Pancreas (tissue), 10 donors: ENCODE results near the gene HCLS1. TPM values are rescaled to one million over a fixed set of nuclear protein-coding genes. Genes with fewer than 3 reads are reported as not detected.

ENCODE experiments used
- ATAC-seq, 4 donors: fragments of 200-7000 bp; cut with Tn5 transposase; one replicate each; pipeline versions ENCODE4 v1.8.0 to v1.9.1; 2020; ENCODE audit warnings: mild to moderate bottlenecking in 4 of 4, moderate library complexity in 4 of 4
- DNase-seq, 6 donors: peaks; one replicate each; pipeline ENCODE4 v3.0.0-alpha.2; 2020
- FAIRE-seq: peaks from 2 replicates; lab custom pipeline; 2012; peaks lifted over from hg19 to GRCh38; lab: Jason Lieb, UNC
- H3K27ac ChIP-seq, 4 donors: fragments of 200-600 bp; sonication (generic); 1 replicate in 3 of 4; 2 replicates in 1 of 4; pipeline versions ENCODE4 v1.5.0 to v1.8.0; 2020
- H3K27me3 ChIP-seq, 4 donors: fragments of 200-600 bp; one replicate each; pipeline ENCODE4 v1.8.0; 2021
- H3K36me3 ChIP-seq, 3 donors: fragments of 200-600 bp; sonication (generic) in 1 of 3; one replicate each; pipeline versions ENCODE4 v1.5.0 to v1.8.0; 2020 to 2021
- H3K4me1 ChIP-seq, 3 donors: fragments of 200-600 bp; one replicate each; pipeline ENCODE4 v1.8.0; 2021
- H3K4me3 ChIP-seq, 4 donors: fragments of 200-600 bp; sonication (generic) in 2 of 4; one replicate each; pipeline versions ENCODE4 v1.5.0 to v1.8.0; 2020 to 2021
- H3K9me3 ChIP-seq, 4 donors: fragments of 200-600 bp; one replicate each; pipeline ENCODE4 v1.8.0; 2021
- CTCF ChIP-seq, 4 donors: fragments of 200-600 bp; sonication (generic) in 3 of 4; IDR thresholded peaks; one replicate each; pipeline versions ENCODE4 v1.5.0 to v1.8.0; 2021; ENCODE audit warnings: antibody characterized with exemption in 4 of 4
- WGBS, 2 donors: extraction: QIAGEN DNeasy Blood & Tissue Kit; methylation state at CpG; one replicate each; pipeline ENCODE4 v1.1.7; 2013; 5-methylcytosine and 5-hydroxymethylcytosine counted together
- intact Hi-C, 3 donors: fragments of 100-400 bp; cut with DNase I; formaldehyde crosslinking; loops; one replicate each; pipeline versions ENCODE4 v1.11.1 to v1.14.2; 2022
- polyA plus RNA-seq, 2 donors: library from polyadenylated mRNA; stranded (reverse); fragments of 200-250 nt; gene quantifications; one replicate each; pipeline ENCODE4 v1.2.3, GENCODE V29; 2013
- total RNA-seq, 6 donors: library from RNA; stranded (reverse); fragmentation: NEBNext Ultra II Directional in 4 of 6; extraction: Animal tissue kit (Norgen Biotek cat#: 25700) in 4 of 6; gene quantifications; one replicate each; pipeline versions ENCODE4 v1.2.1 to v1.2.4, GENCODE V29; 2021 to 2023
- donor health status: healthy with polysubstance abuse.
- donor health status: DM: no; HTN: no; CAD: no; lungs with moderate emphysema.
- donor health status: DM: no; HTN: no; CAD: no.
- donor health status: control.
- donor health status: control.
- donor health status: Bipolar disorder and iron deficiency.
- donor health status: DM: yes; HTN: yes; CAD: no.
- donor health status: DM: no; HTN: no; CAD: no.
- donor health status: DM: no; HTN: no; CAD: no.
- donor health status: DM: yes; HTN: yes; CAD: no.

The HCLS1 gene
- total and polyA plus RNA-seq, 8 donors = 1.3 to 28.3 (median 8.4) TPM

DNA sequence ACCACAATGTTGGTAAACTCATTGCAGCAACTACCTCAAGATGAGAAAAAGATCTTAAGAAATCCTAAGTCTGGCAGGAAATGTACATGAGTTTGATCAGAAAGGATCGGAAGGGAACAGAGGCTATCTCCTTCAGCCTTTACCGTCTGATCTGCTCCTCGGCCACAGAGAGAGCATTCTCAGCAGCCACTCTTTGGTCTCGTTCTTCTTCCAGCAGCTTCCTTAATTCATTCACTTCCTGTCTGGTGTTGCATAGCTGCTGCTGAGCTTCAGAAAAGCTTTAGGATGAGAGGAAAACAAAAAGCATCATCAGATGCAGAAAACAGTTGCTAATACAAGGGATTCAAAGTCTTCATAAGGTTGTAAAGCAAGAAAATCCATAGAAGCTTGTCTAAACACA is 6.6 kb upstream of the HCLS1 start:
- no peak for FAIRE-seq
- DNase-seq = no peak
- WGBS, 2 donors = 92 to 96% methylated on average over 4 of the region's 4 CpGs
- Histone ChIP-seq H3K4me3 (no peak overlapping the region), H3K36me3 (peaks cover 3 to 55% (median 24%) of the 10 kb centered on the region in 3 donors), H3K27ac (peak overlapping the region in 1 of 4 donors; percentile 17), H3K27me3 (no peaks in the 10 kb centered on the region), H3K9me3 (no peaks in the 10 kb centered on the region), H3K4me1 (peaks cover 0 to 6% (median 0%) of the 10 kb centered on the region in 3 donors)
- intact Hi-C loops = no loop called here
- peak in 1 of 4 donors; percentile 59 for ATAC-seq
- TF ChIP-seq CTCF (IDR thresholded peaks at IDR 0.05) = no peak

DNA sequence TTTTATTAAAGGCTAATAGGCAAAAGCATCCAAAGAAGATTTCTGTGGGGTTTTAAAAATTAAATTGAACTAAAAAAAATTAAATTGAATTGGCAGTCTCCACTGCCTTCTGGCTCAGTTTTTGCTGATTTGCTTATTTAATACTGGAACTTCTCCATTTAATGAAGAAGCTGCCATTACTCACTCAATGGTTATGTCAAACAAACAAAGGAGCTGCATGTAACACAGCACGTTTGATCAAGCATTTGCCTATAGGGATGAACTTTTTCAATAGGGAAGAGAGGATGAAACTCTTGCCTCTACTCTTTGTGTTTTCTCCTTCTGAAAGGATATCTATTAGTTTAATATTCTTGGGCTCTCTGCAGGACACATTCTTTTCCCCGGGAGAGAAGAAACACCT is 4.8 kb upstream of the HCLS1 start:
- FAIRE-seq (no peak), DNase-seq (no peak), ATAC-seq (no peak)
- H3K27me3 ChIP-seq = no peaks in the 10 kb centered on the region
- H3K4me1 ChIP-seq = peaks cover 0 to 6% (median 0%) of the 10 kb centered on the region in 3 donors
- no peaks in the 10 kb centered on the region for H3K9me3 ChIP-seq
- no peak overlapping the region for H3K4me3 ChIP-seq
- intact Hi-C loops = no loop called here
- H3K27ac ChIP-seq = no peak overlapping the region
- 63 to 69% methylated on average over 2 of the region's 2 CpGs for WGBS, 2 donors
- TF ChIP-seq CTCF (IDR thresholded peaks at IDR 0.05) = no peak
- H3K36me3 ChIP-seq = peaks cover 3 to 47% (median 24%) of the 10 kb centered on the region in 3 donors

- DNase-seq (no peak), ATAC-seq (peak in 3 of 4 donors; percentile 46 to 68 (median 51)), FAIRE-seq (no peak)
- intact Hi-C loops = no loop called here
- H3K27me3 ChIP-seq = no peaks in the 10 kb centered on the region
- no peak overlapping the region for H3K27ac ChIP-seq
- no peak for TF ChIP-seq CTCF (IDR thresholded peaks at IDR 0.05)
- H3K4me1 ChIP-seq = peaks cover 0 to 6% (median 0%) of the 10 kb centered on the region in 3 donors
- 26 to 31% methylated on average over 2 of the region's 2 CpGs for WGBS, 2 donors
- H3K36me3 ChIP-seq = peaks cover 3 to 47% (median 24%) of the 10 kb centered on the region in 3 donors
- no peak overlapping the region for H3K4me3 ChIP-seq
- H3K9me3 ChIP-seq = no peaks in the 10 kb centered on the region
Observed at GRCh38 chr3:121663171-121663847, 2.6 kb upstream of the HCLS1 start.

- intact Hi-C loops = no loop called here
Observed at GRCh38 chr3:121662742-121663141, 2.0 kb upstream of the HCLS1 start.

More at GRCh38 chr3:121662742-121663141, 2.0 kb upstream of the HCLS1 start:
- Histone ChIP-seq H3K4me3 (no peak overlapping the region), H3K4me1 (peaks cover 0 to 6% (median 0%) of the 10 kb centered on the region in 3 donors), H3K9me3 (no peaks in the 10 kb centered on the region), H3K27ac (no peak overlapping the region), H3K27me3 (no peaks in the 10 kb centered on the region), H3K36me3 (peaks cover 3 to 42% (median 19%) of the 10 kb centered on the region in 3 donors)
- FAIRE-seq (no peak), DNase-seq (no peak), ATAC-seq (peak in 2 of 4 donors; percentile 39 to 59)
- TF ChIP-seq CTCF (IDR thresholded peaks at IDR 0.05) = no peak
